GM12878 (cell line): ENCODE results near the gene HERC4. TPM values are rescaled to one million over a fixed set of nuclear protein-coding genes. Genes with fewer than 3 reads are reported as not detected.

Source experiments
- ATAC-seq: fragments of 200-7000 bp; cut with Tn5 transposase; 3 replicates; pipeline ENCODE4 v1.9.1; 2020; ENCODE audit warnings: mild to moderate bottlenecking, moderate library complexity
- BruUV-seq: library from RNA; stranded (reverse); fragments of 400-500 nt; replicated peaks from 2 replicates; lab custom pipeline; 2021; lab: Mats Ljungman, UMichigan
- CTCF ChIA-PET: fragments of 300-600 bp; sonication (Branson Sonifier 250); formaldehyde crosslinking; extraction: SDS; loops from one replicate; lab custom pipeline; 2021; ENCODE audit warnings: inconsistent platforms; lab: Yijun Ruan, JAX
- POLR2A ChIA-PET: fragments of 350-600 bp; formaldehyde crosslinking; extraction: SDS; loops from one replicate; lab custom pipeline; 2021; ENCODE audit warnings: inconsistent platforms; lab: Charles Lee
- RAD21 ChIA-PET: fragments of 300-600 bp; sonication (Branson Sonifier 250); formaldehyde crosslinking; loops from one replicate; lab custom pipeline; 2023; ENCODE audit warnings: antibody characterized with exemption; ENCODE audit not compliant: unreplicated experiment; lab: Charles Lee
- SMC1A ChIA-PET: fragments of 300-600 bp; sonication (Branson Sonifier 250); formaldehyde crosslinking; loops from one replicate; lab custom pipeline; 2023; ENCODE audit not compliant: unreplicated experiment, uncharacterized antibody; lab: Charles Lee
- DNase-seq: peaks from one replicate; pipeline ENCODE4 v3.0.0-alpha.2; 2011; ENCODE audit warnings: low read depth, low spot score
- FAIRE-seq: peaks from 3 replicates; lab custom pipeline; 2011; peaks lifted over from hg19 to GRCh38; lab: Jason Lieb, UNC
- H2AFZ ChIP-seq: 2 replicates; pipeline ENCODE4 v1.6.0; 2011; ENCODE audit warnings: low read depth, low read length, control low read depth; ENCODE audit not compliant: control insufficient read depth
- H3K27ac ChIP-seq: 2 replicates; pipeline ENCODE4 v1.5.1; 2011; ENCODE audit warnings: control low read depth; ENCODE audit not compliant: control insufficient read depth, insufficient read depth
- H3K27me3 ChIP-seq, 2 experiments: replicated peaks in 1 of 2; 2 replicates each; pipeline versions ENCODE4 v1.6.0 to v1.6.1; 2011; ENCODE audit warnings: low read length in 1 of 2; ENCODE audit not compliant: control insufficient read depth in 2 of 2, insufficient read depth in 2 of 2
- H3K36me3 ChIP-seq, 2 experiments: 2 replicates each; pipeline ENCODE4 v1.5.1; 2011; ENCODE audit warnings: low read length in 1 of 2; ENCODE audit not compliant: control insufficient read depth in 2 of 2, insufficient read depth in 2 of 2
- H3K4me1 ChIP-seq: 2 replicates; pipeline ENCODE4 v1.6.1; 2011; ENCODE audit warnings: mild to moderate bottlenecking, low read length, moderate library complexity, mixed read lengths; ENCODE audit not compliant: control insufficient read depth, insufficient read depth
- H3K4me2 ChIP-seq: 2 replicates; pipeline ENCODE4 v1.6.0; 2011; ENCODE audit warnings: control low read depth; ENCODE audit not compliant: control insufficient read depth, insufficient read depth
- H3K4me3 ChIP-seq: fragments of 200-600 bp; sonication (generic); 2 replicates; pipeline ENCODE4 v1.5.1; 2016
- H3K79me2 ChIP-seq: 2 replicates; pipeline ENCODE4 v1.6.0; 2011; ENCODE audit warnings: low read length; ENCODE audit not compliant: control insufficient read depth, insufficient read depth
- H3K9ac ChIP-seq: 2 replicates; pipeline ENCODE4 v1.8.0; 2011; ENCODE audit warnings: low read length, control low read depth, mixed read lengths; ENCODE audit not compliant: control insufficient read depth, insufficient read depth
- H3K9me3 ChIP-seq: replicated peaks from 3 replicates; pipeline ENCODE4 v1.5.1; 2011; ENCODE audit warnings: mild to moderate bottlenecking, low read length; ENCODE audit not compliant: control insufficient read depth, insufficient read depth
- H4K20me1 ChIP-seq: 2 replicates; pipeline ENCODE4 v1.6.0; 2011; ENCODE audit not compliant: control insufficient read depth, insufficient read depth
- BCL11A ChIP-seq: IDR thresholded peaks from 2 replicates; pipeline ENCODE4 v1.6.1; 2011; ENCODE audit warnings: low read depth, low read length
- FOXM1 ChIP-seq: IDR thresholded peaks from 2 replicates; pipeline ENCODE4 v1.6.1; 2012; ENCODE audit warnings: low read depth, mild to moderate bottlenecking, inconsistent platforms, low read length, moderate library complexity
- NR2F1 ChIP-seq: fragments of 450-650 bp; conservative IDR thresholded peaks from 2 replicates; pipeline ENCODE4 v1.6.1; 2017; ENCODE audit warnings: mild to moderate bottlenecking
- NRF1 ChIP-seq: conservative IDR thresholded peaks from 2 replicates; pipeline ENCODE4 v1.6.1; 2011; ENCODE audit warnings: mild to moderate bottlenecking, low read depth, low read length, improper control_type of control experiment
- POLR2AphosphoS2 ChIP-seq: IDR thresholded peaks from 2 replicates; pipeline ENCODE4 v1.6.1; 2011; ENCODE audit warnings: low read depth, mild to moderate bottlenecking, low read length, improper control_type of control experiment, moderate library complexity
- RAD51 ChIP-seq: fragments of 450-650 bp; IDR thresholded peaks from 2 replicates; pipeline ENCODE4 v1.6.1; 2016; ENCODE audit warnings: moderate library complexity, mild to moderate bottlenecking, inconsistent platforms
- RELB ChIP-seq: fragments of 450-650 bp; IDR thresholded peaks from 2 replicates; pipeline ENCODE4 v1.6.1; 2017; ENCODE audit warnings: low read depth, mild to moderate bottlenecking, moderate library complexity
- SPI1 ChIP-seq: IDR thresholded peaks from 2 replicates; pipeline ENCODE4 v1.6.1; 2011; ENCODE audit warnings: low read depth, mild to moderate bottlenecking, low read length, moderate library complexity, borderline replicate concordance; ENCODE audit not compliant: insufficient read depth
- SUPT20H ChIP-seq: IDR thresholded peaks from 2 replicates; pipeline ENCODE4 v1.6.1; 2011; ENCODE audit warnings: low read depth, mild to moderate bottlenecking, low read length, moderate library complexity, borderline replicate concordance; ENCODE audit not compliant: control insufficient read depth
- USF2 ChIP-seq: IDR thresholded peaks from 2 replicates; pipeline ENCODE4 v1.6.1; 2011; ENCODE audit warnings: low read depth, low read length, improper control_type of control experiment, borderline replicate concordance
- ZNF687 ChIP-seq: fragments of 450-650 bp; IDR thresholded peaks from 2 replicates; pipeline ENCODE4 v1.6.1; 2017; ENCODE audit warnings: mild to moderate bottlenecking, moderate library complexity
- WGBS: methylation state at CpG from one replicate; pipeline ENCODE4 v1.1.6; 2016; ENCODE audit warnings: low lambda C conversion rate; ENCODE audit not compliant: insufficient replicate concordance, insufficient coverage; ENCODE audit errors: missing lambda C conversion rate; 5-methylcytosine and 5-hydroxymethylcytosine counted together
- in situ Hi-C: fragments of 300-500 bp; cut with MboI; formaldehyde crosslinking; loops from 9 replicates; pipeline ENCODE4 v1.14.3; 2018; ENCODE audit warnings: mixed read lengths
- intact Hi-C: fragments of 100-400 bp; cut with micrococcal nuclease; formaldehyde crosslinking; loops from one replicate; pipeline ENCODE4 v1.14.2; 2022; ENCODE audit not compliant: unreplicated experiment
- polyA plus RNA-seq, 11 experiments: library from polyadenylated mRNA; depleted of rRNA in 4 of 11; unstranded in 6 of 11; stranded (reverse) in 5 of 11; fragments of >200 nt; fragmentation: Nextera tagmentation in 4 of 11; fragmentation: Illumina TruSeq in 1 of 11; extraction: Ambion mirVana in 4 of 11; extraction: Trizol in 1 of 11; gene quantifications; 1 replicate in 1 of 11; 2 replicates in 10 of 11; pipeline versions ENCODE4 v1.2.1 to v1.2.3, GENCODE V29; 2011 to 2016; ENCODE audit warnings: inconsistent platforms in 2 of 11, missing spikeins in 2 of 11, low read depth in 1 of 11
- total RNA-seq, 4 experiments: library from RNA; depleted of rRNA in 3 of 4; stranded (reverse); fragments of >200 nt in 3 of 4; fragmentation: Illumina TruSeq in 1 of 4; extraction: Trizol in 1 of 4; gene quantifications; 2 replicates each; pipeline versions ENCODE4 v1.2.1 to v1.2.3, GENCODE V29; 2013 to 2021

The HERC4 gene
- total and polyA plus RNA-seq, 10 of the 15 experiments (the other 5 are each of a cell fraction or from before 2014, with no cell fraction given), result 9.7 to 36.8 (median 23.4) TPM

- H3K9me3 ChIP-seq, result no peaks in the 10 kb centered on the region
- no peak overlapping the region for H2AFZ ChIP-seq
- H3K4me3 ChIP-seq, result no peak overlapping the region
- H3K4me2 ChIP-seq, result no peak overlapping the region
- CTCF ChIA-PET, result no interaction called here
- no TSS peak for BruUV-seq
- H3K27ac ChIP-seq, result no peak overlapping the region
- no peaks in the 10 kb centered on the region for H3K4me1 ChIP-seq
- 27% methylated on average over 1 of the region's 1 CpG for WGBS
- RAD21 ChIA-PET, result no interaction called here
- POLR2A ChIA-PET, result no interaction called here
- TF ChIP-seq USF2 (no peak), RELB (no peak), BCL11A (no peak), POLR2AphosphoS2 (no peak), RAD51 (no peak), NR2F1 (no peak), NRF1 (no peak), SUPT20H (no peak), SPI1 (no peak), FOXM1 (no peak), ZNF687 (no peak)
- TF ChIP-seq, all 136 proteins: peak for 0
- in situ Hi-C loops (no loop called here), intact Hi-C loops (no loop called here)
- Histone ChIP-seq H3K79me2 (no peaks in the 10 kb centered on the region), H3K27me3 (no peaks in the 10 kb centered on the region), H3K36me3 (no peaks in the 10 kb centered on the region), H4K20me1 (no peaks in the 10 kb centered on the region), H3K9ac (no peak overlapping the region)
- FAIRE-seq (no peak), DNase-seq (no peak), ATAC-seq (no peak)
- SMC1A ChIA-PET, result no interaction called here
Observed at GRCh38 chr10:68112837-68113236, 37.8 kb upstream of the HERC4 start.
